Measurements from ENCODE around the gene DCDC2C. TPM values are rescaled to one million over a fixed set of nuclear protein-coding genes. Genes with fewer than 3 reads are reported as not detected.

Gene DCDC2C
- total and polyA plus RNA-seq, 2 experiments from 2014 or later: not detected

DNA sequence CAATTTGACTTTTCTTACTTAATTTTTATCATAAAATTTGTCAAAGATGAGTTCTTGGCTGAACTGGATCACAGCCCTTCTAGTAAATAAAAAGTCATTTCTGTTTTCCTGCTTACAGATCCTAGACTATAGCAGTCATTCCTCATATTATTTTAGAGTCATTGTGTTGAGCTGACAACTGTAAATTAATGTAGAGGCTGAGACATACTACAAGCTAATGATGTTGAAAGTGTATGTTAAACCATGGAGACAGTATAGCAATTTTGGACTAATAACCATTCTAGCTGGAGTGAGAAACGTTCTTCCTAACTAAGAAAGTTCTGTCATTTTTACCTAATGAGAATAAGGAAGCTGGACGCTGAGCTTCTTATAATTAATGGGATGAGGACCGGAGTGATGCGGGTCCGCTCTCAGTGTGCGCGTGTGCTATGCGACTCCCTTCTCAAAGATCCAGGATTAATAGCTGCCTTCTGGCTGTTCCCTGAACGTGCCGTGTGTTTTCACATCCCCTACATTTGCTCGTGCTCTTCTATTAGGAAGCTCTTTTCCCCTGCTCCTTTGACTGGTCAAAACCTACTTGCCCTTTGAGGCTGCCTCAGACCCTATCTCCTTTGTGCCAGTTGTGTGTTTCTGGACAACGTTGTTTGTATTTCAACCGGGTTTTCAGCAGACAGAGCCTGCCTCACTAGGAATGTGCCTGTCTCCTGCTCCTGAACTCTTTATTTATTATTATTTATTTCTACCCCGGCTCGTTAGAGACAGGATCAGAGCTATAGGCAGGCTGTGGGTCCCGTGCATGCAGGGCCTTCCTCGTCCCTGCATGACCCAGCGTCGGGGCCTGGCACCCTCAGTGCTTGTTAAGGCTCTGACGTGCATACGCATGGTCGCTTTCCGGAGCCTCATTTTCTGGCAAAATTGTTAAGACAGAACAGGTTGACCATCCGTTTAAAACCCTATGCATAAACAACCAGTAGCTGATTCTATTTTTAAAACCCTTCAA is 182.6 kb downstream of the DCDC2C start:
- H4K20me1 ChIP-seq (ENCODE audit: insufficient read depth, poor library complexity, severe bottlenecking): no peaks in the 10 kb centered on the region
- no peak for DNase-seq (ENCODE audit: low spot score)
- WGBS (ENCODE audit: low lambda C conversion rate, missing lambda C conversion rate): 83% methylated on average over 24 of the region's 24 CpGs
- no peaks in the 10 kb centered on the region for H3K9me2 ChIP-seq (replicated peaks; ENCODE audit: insufficient read depth)
- H3K4me3 ChIP-seq: no peak overlapping the region
- H3K4me1 ChIP-seq (ENCODE audit: insufficient read depth): no peaks in the 10 kb centered on the region
- H2AFZ ChIP-seq: no peak overlapping the region
- H3K36me3 ChIP-seq (replicated peaks; ENCODE audit: insufficient read depth, low read depth): no peaks in the 10 kb centered on the region
- no peaks in the 10 kb centered on the region for H3K79me2 ChIP-seq
- no peak overlapping the region for H3K4me2 ChIP-seq
- TF ChIP-seq CTCF (IDR thresholded peaks at IDR 0.05; ENCODE audit: poor library complexity): no peak
- TF ChIP-seq EZH2phosphoT487 (IDR thresholded peaks at IDR 0.05; ENCODE audit: low read depth, severe bottlenecking, unreplicated experiment): no peak
- no peak for TF ChIP-seq EZH2 (IDR thresholded peaks at IDR 0.05; ENCODE audit: borderline replicate concordance)
- H3K27ac ChIP-seq: no peak overlapping the region
- H3K27me3 ChIP-seq: no peaks in the 10 kb centered on the region
- H3K9me3 ChIP-seq (ENCODE audit: low read depth): no peaks in the 10 kb centered on the region

DNA sequence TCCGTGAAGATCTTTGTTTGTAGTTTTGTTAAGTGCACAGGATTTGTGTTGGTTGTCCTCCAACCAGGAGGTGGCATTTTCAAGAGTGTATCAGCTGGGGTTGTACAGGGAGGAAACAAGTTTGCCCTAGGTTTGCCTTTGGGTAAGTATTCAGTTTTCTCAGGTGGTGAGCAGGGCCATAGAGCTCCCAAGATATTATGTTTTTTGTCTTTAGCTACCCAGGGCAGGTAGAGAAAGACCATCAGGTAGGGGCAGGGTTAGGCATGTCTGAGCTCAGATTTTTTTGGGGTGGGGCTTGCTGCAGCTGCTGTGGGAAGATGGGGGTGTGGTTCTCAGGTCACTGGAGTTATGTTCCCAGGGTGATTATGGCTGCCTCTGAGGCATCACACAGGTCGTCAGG is 191.6 kb downstream of the DCDC2C start:
- no peak overlapping the region for H3K4me2 ChIP-seq
- H3K4me3 ChIP-seq: no peak overlapping the region
- no peak for TF ChIP-seq EZH2 (IDR thresholded peaks at IDR 0.05; ENCODE audit: borderline replicate concordance)
- DNase-seq (ENCODE audit: low spot score): no peak
- no peaks in the 10 kb centered on the region for H4K20me1 ChIP-seq (ENCODE audit: insufficient read depth, poor library complexity, severe bottlenecking)
- no peaks in the 10 kb centered on the region for H3K79me2 ChIP-seq
- H3K9me3 ChIP-seq (ENCODE audit: low read depth): no peaks in the 10 kb centered on the region
- no peak overlapping the region for H2AFZ ChIP-seq
- H3K9me2 ChIP-seq (replicated peaks; ENCODE audit: insufficient read depth): no peaks in the 10 kb centered on the region
- no peaks in the 10 kb centered on the region for H3K4me1 ChIP-seq (ENCODE audit: insufficient read depth)
- no peaks in the 10 kb centered on the region for H3K36me3 ChIP-seq (replicated peaks; ENCODE audit: insufficient read depth, low read depth)
- H3K27me3 ChIP-seq: no peaks in the 10 kb centered on the region
- H3K27ac ChIP-seq: no peak overlapping the region
- WGBS (ENCODE audit: low lambda C conversion rate, missing lambda C conversion rate): 84% methylated on average over 2 of the region's 2 CpGs

Other genes with a start within 250 kb of the DCDC2C start
- 97.7 and 106 TPM in 2 replicates for gene ADI1, start 184.0 kb upstream of the DCDC2C start, total RNA-seq
- 154 and 204 TPM in 2 replicates for gene ADI1, start 184.0 kb upstream of the DCDC2C start, polyA plus RNA-seq
- 15.3 and 16.6 TPM in 2 replicates for gene RNASEH1, start 145.2 kb upstream of the DCDC2C start, total RNA-seq
- 25.6 and 26.9 TPM in 2 replicates for gene RNASEH1, start 145.2 kb upstream of the DCDC2C start, polyA plus RNA-seq
- 3,340 and 3,712 TPM in 2 replicates for gene RPS7, start 128.3 kb upstream of the DCDC2C start, total RNA-seq
- 400 and 446 TPM in 2 replicates for gene RPS7, start 128.3 kb upstream of the DCDC2C start, polyA plus RNA-seq
- gene COLEC11, start 108.5 kb upstream of the DCDC2C start, total RNA-seq: 22.6 TPM in 2 replicates
- 20.9 and 21.5 TPM in 2 replicates for gene COLEC11, start 108.5 kb upstream of the DCDC2C start, polyA plus RNA-seq
- not detected in 2 replicates for gene ALLC, start 45.4 kb upstream of the DCDC2C start, total RNA-seq
- gene ALLC, start 45.4 kb upstream of the DCDC2C start, polyA plus RNA-seq: not detected in 2 replicates